Measurements from ENCODE around the gene DDX10.

GRCh38 chr11:108947654-108948570 lies 283.0 kb downstream of the DDX10 start:
- TF ChIP-seq CTCF (IDR thresholded peaks at IDR 0.05; ENCODE audit: borderline replicate concordance, extremely low read depth, low read length, poor library complexity, severe bottlenecking) (no peak), EZH2 (IDR thresholded peaks at IDR 0.05; ENCODE audit: borderline replicate concordance, low read depth, low read length, severe bottlenecking) (no peak)
